GM19025 (cell line): Measurements from ENCODE around the gene TNK2.
"Not testable (repeated sequence)": the region's sequence is repeated elsewhere in the genome, so short reads cannot be mapped to it uniquely, and the experiment has no call there.

Source experiments
- ATAC-seq: cut with Tn5 transposase; IDR thresholded peaks from one replicate; pipeline ENCODE4 v1.9.1; 2021; ENCODE audit warnings: mild to moderate bottlenecking, low read depth, moderate library complexity; ENCODE audit not compliant: unreplicated experiment

TNK2 gene

GRCh38 chr3:195872097-195872496 lies 36.3 kb downstream of the TNK2 start:
- no peak for ATAC-seq

DNA sequence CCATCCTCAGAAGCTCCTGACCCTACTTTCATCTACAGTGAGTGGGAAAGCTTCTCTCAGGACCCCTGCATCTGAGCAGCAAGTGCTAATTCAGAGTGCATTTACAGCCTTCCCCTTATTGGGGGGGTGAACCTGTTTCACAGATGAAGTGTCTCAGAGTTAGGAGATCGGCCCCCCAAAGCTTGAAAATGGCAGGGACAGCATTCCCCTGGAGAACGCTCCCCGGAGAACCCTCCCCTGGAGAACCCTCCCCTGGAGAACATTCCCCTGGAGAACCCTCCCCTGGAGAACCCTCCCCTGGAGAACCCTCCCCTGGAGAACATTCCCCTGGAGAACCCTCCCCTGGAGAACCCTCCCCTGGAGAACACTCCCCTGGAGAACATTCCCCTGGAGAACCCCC lies 36.7 kb downstream of the TNK2 start:
- ATAC-seq, result not testable (repeated sequence)

DNA sequence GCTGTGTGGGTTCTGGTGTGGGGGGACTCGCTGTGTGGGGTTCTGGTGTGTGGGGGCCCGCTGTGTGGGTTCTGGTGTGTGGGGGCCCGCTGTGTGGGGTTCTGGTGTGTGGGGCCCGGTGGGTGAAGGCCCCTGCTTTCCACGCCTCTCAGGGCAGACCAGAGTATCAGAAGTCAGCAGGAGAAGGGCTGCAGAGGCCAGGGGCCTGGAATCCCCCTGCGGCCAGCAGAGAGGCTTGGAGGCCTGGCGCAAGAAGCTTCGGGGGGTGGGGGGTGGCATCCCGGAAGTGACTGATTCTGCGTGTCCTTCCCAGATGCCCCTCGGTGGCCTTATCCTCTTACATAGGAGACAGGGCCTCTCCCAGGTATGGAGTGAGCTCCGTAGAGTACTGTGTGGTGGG lies 37.4 kb downstream of the TNK2 start:
- ATAC-seq, result no peak

GRCh38 chr3:195870442-195870841 lies 37.9 kb downstream of the TNK2 start:
- ATAC-seq, result no peak

- no peak for ATAC-seq
Observed at GRCh38 chr3:195869413-195870001, 38.8 kb downstream of the TNK2 start.

GRCh38 chr3:195868866-195869412 lies 39.4 kb downstream of the TNK2 start:
- ATAC-seq, result no peak

GRCh38 chr3:195868336-195868865 lies 40.0 kb downstream of the TNK2 start:
- ATAC-seq, result no peak

DNA sequence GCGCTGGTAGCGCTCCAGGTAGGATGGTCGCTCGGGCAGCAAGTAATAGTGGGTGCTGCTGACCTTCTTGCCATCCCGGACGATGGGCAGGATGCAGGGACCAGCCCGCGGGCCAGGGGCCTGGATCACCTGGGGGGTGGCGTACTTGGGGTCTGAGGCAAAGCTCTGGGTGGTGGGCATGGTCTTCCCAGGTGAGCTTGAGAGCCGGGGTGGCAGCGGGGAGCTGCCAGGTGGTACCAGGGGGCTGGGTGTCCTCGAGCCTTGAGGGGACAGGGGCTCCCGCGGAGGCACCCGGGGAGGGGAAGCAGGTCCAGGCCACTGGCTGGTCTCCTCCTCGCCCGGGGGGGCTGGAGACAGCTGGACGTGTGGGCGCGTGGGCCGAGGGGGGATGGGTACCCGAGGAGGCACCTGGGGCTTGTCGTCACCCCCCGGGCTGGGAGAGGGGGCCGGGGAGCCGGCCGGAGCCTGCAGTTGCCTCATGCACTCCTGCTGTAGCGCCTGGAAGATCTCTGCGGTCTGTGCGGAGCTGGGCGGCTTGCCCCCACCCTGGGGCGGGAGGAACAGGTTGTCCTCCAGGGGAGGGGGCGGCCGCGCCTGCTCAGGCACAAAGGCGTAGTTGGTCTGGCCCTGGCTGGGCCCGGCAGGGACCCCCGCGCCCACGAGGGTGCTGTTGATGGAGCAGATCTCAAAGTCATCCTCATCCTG lies 40.6 kb downstream of the TNK2 start:
- ATAC-seq, result no peak

DNA sequence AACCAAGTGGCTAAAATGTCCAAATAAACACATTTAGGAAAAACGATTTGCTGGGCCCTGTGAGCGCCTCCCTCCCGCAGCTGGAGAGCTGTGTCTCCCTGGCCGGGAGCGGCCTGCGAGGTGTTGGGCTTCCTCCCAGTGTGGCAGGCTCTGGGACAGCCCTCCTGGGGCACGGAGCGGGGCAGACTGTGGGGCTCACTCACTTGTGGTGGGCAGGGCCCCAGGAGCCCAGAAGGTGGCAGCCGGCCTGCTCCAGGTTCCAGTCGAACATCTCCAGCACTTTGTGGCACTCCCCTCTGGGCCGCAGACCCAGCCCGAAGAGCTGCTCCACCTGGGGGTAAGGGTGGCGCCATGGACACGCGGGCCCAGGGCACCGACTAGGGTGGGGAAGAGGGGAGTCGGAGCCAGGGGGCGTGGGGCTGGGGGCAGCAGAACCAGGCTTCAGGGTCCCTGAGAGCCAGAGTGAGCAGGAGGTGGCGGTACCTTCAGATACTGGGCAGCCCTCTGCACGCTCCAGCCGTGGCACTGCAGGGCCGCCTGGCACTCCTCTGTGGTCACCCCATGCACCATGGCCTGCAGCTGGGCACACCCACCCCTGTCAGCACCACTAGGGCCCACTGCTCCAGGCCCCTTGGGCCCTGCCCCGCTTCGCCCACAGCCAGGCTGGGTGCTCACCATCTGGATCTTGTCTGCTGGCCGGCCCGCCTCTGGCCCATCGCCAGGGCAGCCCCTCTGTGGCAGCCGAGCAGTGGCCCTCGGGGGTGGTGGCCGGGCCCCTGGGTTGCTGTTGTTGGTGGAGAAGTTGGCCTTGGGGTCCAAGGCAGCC lies 41.5 kb downstream of the TNK2 start:
- ATAC-seq, result no peak

- ATAC-seq, result no peak
Observed at GRCh38 chr3:195865752-195866151, 42.6 kb downstream of the TNK2 start.

DNA sequence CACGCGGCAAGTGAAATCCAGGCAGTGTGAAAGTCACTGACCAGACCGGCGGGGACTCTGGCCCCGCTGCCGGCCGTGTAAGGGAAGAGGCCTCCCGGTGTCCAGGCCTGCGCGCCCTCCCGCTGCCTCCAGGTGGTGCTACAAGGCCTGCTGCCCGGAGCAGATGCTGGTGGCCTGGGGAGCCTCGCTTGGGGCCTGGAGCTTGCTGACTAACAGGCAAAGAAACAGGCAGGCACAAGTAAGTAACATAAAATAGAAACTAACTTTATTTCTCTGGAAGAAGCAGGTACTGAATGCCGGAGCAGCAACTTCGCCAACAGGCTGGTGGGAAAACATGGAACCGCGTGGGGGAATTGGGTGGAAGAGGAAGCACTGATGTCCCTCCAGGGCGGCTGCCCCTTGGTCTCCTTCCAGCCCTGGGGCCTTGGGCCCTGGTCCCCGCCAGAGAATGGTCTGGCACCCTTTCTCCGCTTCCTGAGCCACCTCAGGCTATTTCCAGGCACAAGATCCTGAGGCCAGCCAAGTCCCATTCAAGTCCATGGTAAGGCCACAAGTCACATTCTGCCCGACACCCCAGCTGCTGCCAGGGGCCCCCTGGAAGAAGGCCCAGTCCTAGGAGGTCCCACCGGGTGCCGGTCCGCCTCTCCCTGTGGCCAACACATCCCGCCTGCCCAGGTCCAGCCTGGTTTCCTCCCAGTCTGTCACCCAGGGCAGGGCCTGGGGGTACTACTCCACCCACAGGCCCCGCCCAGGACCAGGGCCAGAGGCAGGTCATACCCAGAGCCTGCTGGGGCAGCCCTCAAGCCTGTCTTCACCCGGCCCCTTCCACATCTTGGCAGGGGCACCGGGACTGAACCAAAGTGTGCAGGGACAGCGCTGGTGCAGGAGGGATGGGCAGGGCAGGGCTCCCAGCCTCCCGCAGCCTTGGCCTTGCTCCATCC lies 45.0 kb downstream of the TNK2 start:
- ATAC-seq, result no peak

GRCh38 chr3:195862318-195862717 lies 46.0 kb downstream of the TNK2 start:
- ATAC-seq, result not testable (repeated sequence)

- ATAC-seq, result no peak
Observed at GRCh38 chr3:195860456-195860855, 47.9 kb downstream of the TNK2 start.

DNA sequence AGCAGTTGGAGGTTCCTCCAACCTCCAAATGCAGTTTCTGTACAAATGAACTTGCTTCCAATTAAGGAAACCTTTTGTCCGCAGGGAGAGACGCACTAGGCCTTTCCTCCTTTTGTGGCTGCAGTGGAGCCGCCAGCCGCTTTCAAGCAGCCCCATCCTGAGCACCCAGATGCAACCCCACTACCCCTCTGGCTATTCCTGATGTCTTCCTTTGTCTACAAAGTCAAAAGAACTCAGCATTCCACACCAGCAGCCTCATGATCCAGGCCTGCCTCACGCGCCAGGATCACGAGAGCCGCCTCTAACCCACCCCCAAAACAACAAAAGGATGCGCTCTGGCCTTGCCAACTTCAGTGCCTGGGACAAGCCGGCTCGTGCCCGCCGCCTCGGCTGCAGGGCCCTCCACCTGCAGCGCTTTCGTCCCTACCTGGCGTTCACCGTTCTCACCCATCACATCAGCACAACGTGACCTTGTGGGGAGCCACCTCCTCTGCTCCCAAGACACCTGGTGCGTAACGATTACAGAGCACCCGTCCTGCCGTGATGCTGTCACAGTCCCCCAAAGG lies 48.4 kb downstream of the TNK2 start:
- ATAC-seq, result no peak

GRCh38 chr3:195859061-195859845 lies 49.1 kb downstream of the TNK2 start:
- no peak for ATAC-seq

GRCh38 chr3:195856410-195857084 lies 51.8 kb downstream of the TNK2 start:
- no peak for ATAC-seq

DNA sequence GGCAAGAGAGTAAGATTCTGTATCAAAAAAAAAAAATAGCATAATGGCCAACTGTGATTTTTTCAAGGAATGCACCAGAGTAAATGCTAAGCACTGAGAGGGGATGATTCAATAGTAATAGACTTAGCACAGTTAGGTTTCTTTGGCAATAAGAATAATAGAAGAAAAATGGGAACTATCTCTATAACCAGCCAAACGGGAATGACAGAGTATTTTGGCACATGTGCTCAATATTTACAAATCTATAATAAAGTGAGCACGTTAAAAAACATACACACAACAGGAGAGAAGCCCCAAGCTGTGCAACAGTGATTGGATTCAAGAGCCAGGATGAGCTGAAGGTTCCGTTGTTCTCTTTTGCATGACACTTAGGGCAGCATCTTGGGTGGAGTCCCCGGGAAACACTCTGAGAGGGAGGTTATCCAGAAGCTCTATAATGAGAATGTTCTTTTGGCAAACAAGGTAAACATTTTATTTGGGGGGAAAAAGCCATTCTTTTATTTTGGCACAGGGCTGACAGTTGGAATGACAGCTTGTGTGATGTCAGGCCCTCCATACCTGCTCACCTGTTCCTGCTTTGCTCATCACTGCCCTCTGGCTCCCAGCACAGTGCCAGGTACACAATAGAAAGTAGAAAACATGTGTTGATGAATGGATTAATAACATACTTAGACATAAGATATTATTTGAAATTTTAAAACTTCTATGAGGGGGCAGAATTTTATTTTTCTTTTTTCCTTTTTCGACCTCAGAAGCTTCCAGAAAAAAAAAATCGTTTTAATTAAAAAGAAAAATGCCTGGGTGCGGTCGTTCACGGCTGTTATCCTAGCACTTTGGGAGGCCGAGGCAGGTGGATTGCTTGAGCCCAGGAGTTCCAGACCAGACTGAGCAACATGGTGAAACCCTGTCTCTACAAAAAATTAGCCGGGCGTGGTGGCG lies 52.6 kb downstream of the TNK2 start:
- no peak for ATAC-seq
